ENCODE data around the gene CCNI.

DNA sequence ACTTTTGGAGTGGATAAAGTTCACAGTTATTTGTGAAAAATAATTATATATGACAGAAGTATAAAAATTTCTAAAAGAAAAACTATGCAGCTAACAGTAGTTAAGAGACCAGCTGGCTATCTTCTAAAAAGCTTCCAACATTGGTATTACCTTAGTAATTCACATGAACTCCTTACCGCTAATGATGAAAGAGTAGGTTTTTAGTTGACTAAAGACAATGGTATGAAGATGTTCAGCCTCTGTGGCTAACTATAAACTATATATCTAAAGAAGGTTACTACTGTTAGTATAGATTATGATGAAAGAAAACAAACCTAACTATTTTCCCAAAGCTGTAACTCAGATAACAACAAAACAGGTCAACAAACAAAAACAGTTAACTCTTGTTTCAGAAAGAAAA, 10.4 kb downstream of the CCNI start:
- TF ChIP-seq EZH2 (IDR thresholded peaks at IDR 0.05), result no peak
- TF ChIP-seq POLR2AphosphoS5 (IDR thresholded peaks at IDR 0.05; ENCODE audit: borderline replicate concordance, low read depth, low read length), result no peak
- no peak for TF ChIP-seq FOXP2 (optimal IDR thresholded peaks at IDR 0.05; ENCODE audit: control extremely low read depth, extremely low read length, insufficient read depth)
